ENCODE data around the gene WNT7B.

WNT7B gene

DNA sequence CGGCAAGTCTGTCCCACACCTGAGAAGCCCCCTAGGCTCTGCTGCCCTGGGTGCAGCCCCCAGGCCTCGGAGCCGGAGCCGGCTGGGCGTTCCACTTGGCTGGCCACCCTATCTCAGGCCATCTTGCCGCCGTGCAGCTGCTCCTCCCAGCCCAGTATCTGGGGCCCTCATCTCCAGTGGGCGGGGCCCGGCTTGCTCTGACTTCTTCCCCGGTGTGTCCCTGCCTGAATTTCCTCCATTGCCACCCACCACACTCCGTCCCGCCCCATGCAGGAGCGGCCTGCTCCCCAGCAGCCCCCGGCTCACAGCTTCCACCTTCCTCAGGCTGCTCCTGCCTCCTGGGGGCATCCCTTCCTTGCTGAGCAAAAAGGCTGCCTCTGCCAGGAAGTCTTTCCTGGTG lies 46.6 kb downstream of the WNT7B start:
- TF ChIP-seq EZH2 (optimal IDR thresholded peaks at IDR 0.05; ENCODE audit: low read depth, low read length) (no peak), EZH2phosphoT487 (IDR thresholded peaks at IDR 0.05; ENCODE audit: low read length) (no peak)
- TF ChIP-seq, protein P1, sequence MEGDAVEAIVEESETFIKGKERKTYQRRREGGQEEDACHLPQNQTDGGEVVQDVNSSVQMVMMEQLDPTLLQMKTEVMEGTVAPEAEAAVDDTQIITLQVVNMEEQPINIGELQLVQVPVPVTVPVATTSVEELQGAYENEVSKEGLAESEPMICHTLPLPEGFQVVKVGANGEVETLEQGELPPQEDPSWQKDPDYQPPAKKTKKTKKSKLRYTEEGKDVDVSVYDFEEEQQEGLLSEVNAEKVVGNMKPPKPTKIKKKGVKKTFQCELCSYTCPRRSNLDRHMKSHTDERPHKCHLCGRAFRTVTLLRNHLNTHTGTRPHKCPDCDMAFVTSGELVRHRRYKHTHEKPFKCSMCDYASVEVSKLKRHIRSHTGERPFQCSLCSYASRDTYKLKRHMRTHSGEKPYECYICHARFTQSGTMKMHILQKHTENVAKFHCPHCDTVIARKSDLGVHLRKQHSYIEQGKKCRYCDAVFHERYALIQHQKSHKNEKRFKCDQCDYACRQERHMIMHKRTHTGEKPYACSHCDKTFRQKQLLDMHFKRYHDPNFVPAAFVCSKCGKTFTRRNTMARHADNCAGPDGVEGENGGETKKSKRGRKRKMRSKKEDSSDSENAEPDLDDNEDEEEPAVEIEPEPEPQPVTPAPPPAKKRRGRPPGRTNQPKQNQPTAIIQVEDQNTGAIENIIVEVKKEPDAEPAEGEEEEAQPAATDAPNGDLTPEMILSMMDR (IDR thresholded peaks at IDR 0.05; ENCODE audit: low read length) = no peak
- Histone ChIP-seq H3K4me3 (ENCODE audit: low read length) (no peak overlapping the region), H3K9me3 (replicated peaks; ENCODE audit: insufficient read depth, low read length) (no peaks in the 10 kb centered on the region)

DNA sequence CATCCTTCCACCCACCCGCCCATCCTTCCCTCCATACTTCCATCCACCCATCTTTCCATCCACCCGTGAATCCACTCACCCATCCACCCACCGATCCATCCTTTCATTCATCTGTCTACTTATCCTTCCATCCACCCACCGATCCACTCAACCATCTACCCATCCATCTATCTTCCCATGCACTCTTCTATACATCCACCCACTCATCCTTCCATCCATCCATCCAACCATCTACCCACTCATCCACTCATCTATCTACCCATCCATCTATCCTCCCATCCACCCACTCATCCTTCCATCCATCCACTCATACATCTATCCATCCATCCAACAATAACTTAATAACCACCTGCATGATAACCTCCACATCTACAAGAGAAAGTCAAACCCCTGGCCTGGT lies 47.3 kb downstream of the WNT7B start:
- H3K27ac ChIP-seq (ENCODE audit: low read length) = no peak overlapping the region
- H3K79me2 ChIP-seq (ENCODE audit: low read length) = no peaks in the 10 kb centered on the region
- H3F3A ChIP-seq (ENCODE audit: insufficient read depth, low read length) = no peaks in the 10 kb centered on the region
- no peak for TF ChIP-seq EZH2phosphoT487 (IDR thresholded peaks at IDR 0.05; ENCODE audit: low read length)
- TF ChIP-seq EZH2 (optimal IDR thresholded peaks at IDR 0.05; ENCODE audit: low read depth, low read length) = no peak
- TF ChIP-seq, protein P1 (IDR thresholded peaks at IDR 0.05; ENCODE audit: low read length) = no peak
- no peak for DNase-seq
- no peaks in the 10 kb centered on the region for H3K4me1 ChIP-seq (ENCODE audit: low read length)
- no peaks in the 10 kb centered on the region for H3K9me3 ChIP-seq (replicated peaks; ENCODE audit: insufficient read depth, low read length)
- H3K4me3 ChIP-seq (ENCODE audit: low read length) = no peak overlapping the region
- no peak overlapping the region for H2AFZ ChIP-seq (ENCODE audit: low read length)
- H3K9me2 ChIP-seq (replicated peaks; ENCODE audit: insufficient read depth, low read length) = no peaks in the 10 kb centered on the region
- H4K20me1 ChIP-seq (ENCODE audit: insufficient read depth, low read length) = no peaks in the 10 kb centered on the region
- H3K27me3 ChIP-seq (replicated peaks; ENCODE audit: insufficient read depth, low read length) = peaks cover 99% of the 10 kb centered on the region
- H3K9ac ChIP-seq (ENCODE audit: low read length) = no peak overlapping the region
- H3K36me3 ChIP-seq (replicated peaks; ENCODE audit: insufficient read depth, low read length) = no peaks in the 10 kb centered on the region
- H3K4me2 ChIP-seq (ENCODE audit: low read depth, low read length) = no peak overlapping the region

More for the DNA sequence above, 46.6 kb downstream of the WNT7B start:
- Histone ChIP-seq H3K9me2 (replicated peaks; ENCODE audit: insufficient read depth, low read length) (no peaks in the 10 kb centered on the region), H3K27me3 (replicated peaks; ENCODE audit: insufficient read depth, low read length) (peaks cover 99% of the 10 kb centered on the region), H3F3A (ENCODE audit: insufficient read depth, low read length) (no peaks in the 10 kb centered on the region), H3K4me1 (ENCODE audit: low read length) (no peaks in the 10 kb centered on the region), H4K20me1 (ENCODE audit: insufficient read depth, low read length) (no peaks in the 10 kb centered on the region), H3K9ac (ENCODE audit: low read length) (no peak overlapping the region), H2AFZ (ENCODE audit: low read length) (no peak overlapping the region), H3K4me2 (ENCODE audit: low read depth, low read length) (no peak overlapping the region), H3K27ac (ENCODE audit: low read length) (no peak overlapping the region), H3K36me3 (replicated peaks; ENCODE audit: insufficient read depth, low read length) (no peaks in the 10 kb centered on the region), H3K79me2 (ENCODE audit: low read length) (no peaks in the 10 kb centered on the region)
- no peak for DNase-seq

DNA sequence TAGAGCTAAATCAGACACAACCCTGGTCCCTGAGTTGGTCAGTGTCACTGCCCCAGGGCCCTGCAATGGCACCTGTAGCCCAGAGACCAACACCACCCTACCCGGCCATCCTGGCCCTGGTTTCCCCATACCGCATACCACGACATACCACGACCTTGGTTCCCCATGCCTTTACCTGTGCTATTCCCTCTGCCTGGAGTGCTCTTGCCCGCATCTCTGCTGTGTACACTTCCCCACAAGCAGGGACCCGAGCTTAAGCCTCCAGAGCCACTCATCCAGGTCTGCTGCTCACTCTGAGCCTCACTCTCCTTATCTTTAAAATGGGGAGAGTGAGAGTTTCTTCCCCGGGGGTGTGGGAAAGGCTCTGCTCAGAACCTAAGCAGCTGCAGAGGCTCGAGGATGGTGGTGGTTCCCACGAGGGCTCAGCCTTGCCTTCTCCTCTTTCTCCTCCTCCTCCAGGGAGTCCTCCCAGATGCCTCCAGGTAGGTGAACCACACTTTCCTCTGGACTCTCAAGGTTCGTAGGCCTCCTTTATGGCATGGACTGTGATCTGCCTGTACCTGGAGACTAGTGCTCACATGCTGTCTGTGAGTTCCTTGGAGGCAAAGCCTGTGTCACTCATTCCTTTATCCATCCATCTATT lies 48.1 kb downstream of the WNT7B start:
- no peak overlapping the region for H3K4me3 ChIP-seq (ENCODE audit: low read length)
- no peaks in the 10 kb centered on the region for H3K9me2 ChIP-seq (replicated peaks; ENCODE audit: insufficient read depth, low read length)
- no peaks in the 10 kb centered on the region for H3K36me3 ChIP-seq (replicated peaks; ENCODE audit: insufficient read depth, low read length)
- no peak overlapping the region for H3K27ac ChIP-seq (ENCODE audit: low read length)
- no peaks in the 10 kb centered on the region for H3K4me1 ChIP-seq (ENCODE audit: low read length)
- DNase-seq = no peak
- peaks cover 99% of the 10 kb centered on the region for H3K27me3 ChIP-seq (replicated peaks; ENCODE audit: insufficient read depth, low read length)
- no peak overlapping the region for H3K4me2 ChIP-seq (ENCODE audit: low read depth, low read length)
- H3K9ac ChIP-seq (ENCODE audit: low read length) = no peak overlapping the region
- no peaks in the 10 kb centered on the region for H4K20me1 ChIP-seq (ENCODE audit: insufficient read depth, low read length)
- no peaks in the 10 kb centered on the region for H3K79me2 ChIP-seq (ENCODE audit: low read length)
- TF ChIP-seq EZH2phosphoT487 (IDR thresholded peaks at IDR 0.05; ENCODE audit: low read length) (no peak), EZH2 (optimal IDR thresholded peaks at IDR 0.05; ENCODE audit: low read depth, low read length) (no peak)
- TF ChIP-seq, protein P1 (IDR thresholded peaks at IDR 0.05; ENCODE audit: low read length) = no peak
- no peaks in the 10 kb centered on the region for H3F3A ChIP-seq (ENCODE audit: insufficient read depth, low read length)
- H2AFZ ChIP-seq (ENCODE audit: low read length) = no peak overlapping the region
- H3K9me3 ChIP-seq (replicated peaks; ENCODE audit: insufficient read depth, low read length) = no peaks in the 10 kb centered on the region

Measured in MM.1S (cell line).